Mesenchymal stem cell (in vitro differentiated cells and primary cell): ENCODE measurements around the gene KCNA2.

Experiments used
- DNase-seq: peaks from one replicate; pipeline ENCODE4 v3.0.0-alpha.2; 2013
- H2AFZ ChIP-seq: one replicate; pipeline ENCODE4 v1.6.1; 2013; ENCODE audit warnings: low read depth, mild to moderate bottlenecking, control low read depth, inconsistent platforms, low read length, moderate library complexity
- H2AK5ac ChIP-seq: 2 replicates; pipeline ENCODE4 v1.6.1; 2013; ENCODE audit warnings: low read length, moderate library complexity, mild to moderate bottlenecking, inconsistent platforms; ENCODE audit not compliant: severe bottlenecking
- H2BK120ac ChIP-seq: one replicate; pipeline ENCODE4 v1.6.1; 2013; ENCODE audit warnings: low read depth, mild to moderate bottlenecking, inconsistent platforms, low read length, moderate library complexity
- H2BK12ac ChIP-seq, 2 experiments: one replicate each; pipeline ENCODE4 v1.6.1; 2013; ENCODE audit warnings: inconsistent platforms in 2 of 2, low read length in 2 of 2, mild to moderate bottlenecking in 2 of 2, moderate library complexity in 2 of 2, control low read depth in 1 of 2
- H2BK15ac ChIP-seq: one replicate; pipeline ENCODE4 v1.6.1; 2013; ENCODE audit warnings: mild to moderate bottlenecking, low read depth, inconsistent platforms; ENCODE audit not compliant: poor library complexity, severe bottlenecking
- H2BK5ac ChIP-seq: 2 replicates; pipeline ENCODE4 v1.6.1; 2013; ENCODE audit warnings: low read depth, mild to moderate bottlenecking, low read length, control low read depth, inconsistent platforms; ENCODE audit not compliant: poor library complexity, severe bottlenecking
- H3K14ac ChIP-seq, 2 experiments: one replicate each; pipeline ENCODE4 v1.6.1; 2013; ENCODE audit warnings: inconsistent platforms in 2 of 2, low read length in 2 of 2, control low read depth in 1 of 2, mild to moderate bottlenecking in 1 of 2, moderate library complexity in 1 of 2
- H3K18ac ChIP-seq, 2 experiments: one replicate each; pipeline ENCODE4 v1.6.1; 2013; ENCODE audit warnings: inconsistent platforms in 2 of 2, low read length in 2 of 2, control low read depth in 1 of 2, low read depth in 1 of 2, mild to moderate bottlenecking in 1 of 2
- H3K23ac ChIP-seq, 2 experiments: one replicate each; pipeline ENCODE4 v1.6.1; 2013; ENCODE audit warnings: inconsistent platforms in 2 of 2, low read length in 2 of 2, mild to moderate bottlenecking in 2 of 2, moderate library complexity in 2 of 2, control low read depth in 1 of 2
- H3K27ac ChIP-seq: 2 replicates; pipeline ENCODE4 v1.5.1; 2013; ENCODE audit warnings: mild to moderate bottlenecking, moderate library complexity, low read length, control low read depth, inconsistent platforms; ENCODE audit not compliant: poor library complexity, severe bottlenecking
- H3K27me3 ChIP-seq, 2 experiments: 2 replicates each; pipeline versions ENCODE4 v1.6.1 to v1.7.0; 2013; ENCODE audit warnings: low read length in 2 of 2, mild to moderate bottlenecking in 2 of 2, moderate library complexity in 2 of 2, control low read depth in 1 of 2, inconsistent platforms in 1 of 2; ENCODE audit not compliant: control insufficient read depth in 1 of 2, insufficient read depth in 1 of 2
- H3K36me3 ChIP-seq, 2 experiments: 2 replicates each; pipeline versions ENCODE4 v1.6.1 to v1.7.0; 2013; ENCODE audit warnings: low read length in 2 of 2, control low read depth in 1 of 2, inconsistent platforms in 1 of 2, low read depth in 1 of 2, mild to moderate bottlenecking in 1 of 2; ENCODE audit not compliant: insufficient read depth in 2 of 2, control insufficient read depth in 1 of 2
- H3K4ac ChIP-seq, 2 experiments: one replicate each; pipeline ENCODE4 v1.6.1; 2013; ENCODE audit warnings: inconsistent platforms in 2 of 2, low read length in 2 of 2, mild to moderate bottlenecking in 2 of 2, moderate library complexity in 2 of 2, control low read depth in 1 of 2, low read depth in 1 of 2
- H3K4me1 ChIP-seq: 2 replicates; pipeline ENCODE4 v1.6.1; 2013; ENCODE audit warnings: low read depth, low read length, control low read depth; ENCODE audit not compliant: control insufficient read depth, insufficient read depth
- H3K4me2 ChIP-seq: 2 replicates; pipeline ENCODE4 v1.6.1; 2013; ENCODE audit warnings: low read length, mild to moderate bottlenecking, inconsistent platforms; ENCODE audit not compliant: poor library complexity, severe bottlenecking
- H3K4me3 ChIP-seq, 2 experiments: 2 replicates each; pipeline versions ENCODE4 v1.5.1 to v1.7.0; 2013; ENCODE audit warnings: low read length in 2 of 2, mild to moderate bottlenecking in 2 of 2, control low read depth in 1 of 2, low read depth in 1 of 2; ENCODE audit not compliant: insufficient read depth in 1 of 2
- H3K79me1 ChIP-seq: replicated peaks from 2 replicates; pipeline ENCODE4 v1.6.1; 2013; ENCODE audit warnings: mild to moderate bottlenecking, control low read depth, low read length, inconsistent platforms; ENCODE audit not compliant: poor library complexity, severe bottlenecking
- H3K9ac ChIP-seq: 2 replicates; pipeline ENCODE4 v1.7.0; 2013; ENCODE audit warnings: mild to moderate bottlenecking, low read length, moderate library complexity
- H3K9me3 ChIP-seq: 2 replicates; pipeline ENCODE4 v1.7.0; 2013; ENCODE audit warnings: mild to moderate bottlenecking, low read length; ENCODE audit not compliant: control insufficient read depth
- H4K8ac ChIP-seq: one replicate; pipeline ENCODE4 v1.6.1; 2013; ENCODE audit warnings: inconsistent platforms, mild to moderate bottlenecking, low read length, moderate library complexity
- H4K91ac ChIP-seq: one replicate; pipeline ENCODE4 v1.6.1; 2013; ENCODE audit warnings: mild to moderate bottlenecking, low read length, inconsistent platforms
- WGBS: methylation state at CpG from one replicate; pipeline ENCODE4 v1.1.7; 2013; ENCODE audit warnings: mixed read lengths; 5-methylcytosine and 5-hydroxymethylcytosine counted together

Gene KCNA2

GRCh38 chr1:110580244-110580643 is 25.9 kb downstream of the KCNA2 start:
- Histone ChIP-seq H2AFZ (no peak overlapping the region), H3K23ac (no peak overlapping the region), H2BK5ac (no peak overlapping the region), H3K4me1 (no peaks in the 10 kb centered on the region), H3K4me3 (no peak overlapping the region), H2BK15ac (no peak overlapping the region), H4K91ac (no peak overlapping the region), H3K18ac (no peak overlapping the region), H2BK120ac (no peak overlapping the region), H3K27ac (no peak overlapping the region), H3K27me3 (peaks cover 0 to 26% of the 10 kb centered on the region in 2 experiments), H3K9me3 (no peaks in the 10 kb centered on the region), H3K4ac (no peak overlapping the region), H3K14ac (no peak overlapping the region), H3K79me1 (no peaks in the 10 kb centered on the region), H3K9ac (no peak overlapping the region), H3K36me3 (no peaks in the 10 kb centered on the region), H2AK5ac (no peak overlapping the region), H3K4me2 (no peak overlapping the region), H4K8ac (no peak overlapping the region), H2BK12ac (no peak overlapping the region)
- 42% methylated on average over 1 of the region's 1 CpG for WGBS
- no peak for DNase-seq

- Histone ChIP-seq H3K4me1 (no peaks in the 10 kb centered on the region), H3K27me3 (peaks cover 0 to 32% of the 10 kb centered on the region in 2 experiments), H3K9ac (no peak overlapping the region), H2AK5ac (no peak overlapping the region), H3K4me2 (no peak overlapping the region), H2BK15ac (no peak overlapping the region), H2BK5ac (no peak overlapping the region), H3K79me1 (no peaks in the 10 kb centered on the region), H3K27ac (no peak overlapping the region), H2BK120ac (no peak overlapping the region), H3K14ac (no peak overlapping the region), H4K8ac (no peak overlapping the region), H2AFZ (no peak overlapping the region), H4K91ac (no peak overlapping the region), H3K36me3 (no peaks in the 10 kb centered on the region), H3K9me3 (no peaks in the 10 kb centered on the region), H3K18ac (no peak overlapping the region), H3K4ac (no peak overlapping the region), H2BK12ac (no peak overlapping the region), H3K4me3 (no peak overlapping the region), H3K23ac (no peak overlapping the region)
- no peak for DNase-seq
- WGBS = 62% methylated on average over 3 of the region's 3 CpGs
Measured at GRCh38 chr1:110579460-110579859, 26.7 kb downstream of the KCNA2 start.

- Histone ChIP-seq H2BK15ac (no peak overlapping the region), H2BK12ac (no peak overlapping the region), H4K91ac (no peak overlapping the region), H3K18ac (no peak overlapping the region), H2AK5ac (no peak overlapping the region), H2BK5ac (no peak overlapping the region), H3K9me3 (no peaks in the 10 kb centered on the region), H3K27ac (no peak overlapping the region), H3K79me1 (no peaks in the 10 kb centered on the region), H3K4me3 (no peak overlapping the region), H3K4me2 (no peak overlapping the region), H3K36me3 (no peaks in the 10 kb centered on the region), H3K4me1 (no peaks in the 10 kb centered on the region), H3K4ac (no peak overlapping the region), H2AFZ (no peak overlapping the region), H3K9ac (no peak overlapping the region), H3K27me3 (peaks cover 0 to 38% of the 10 kb centered on the region in 2 experiments), H3K23ac (no peak overlapping the region), H2BK120ac (no peak overlapping the region), H3K14ac (no peak overlapping the region), H4K8ac (no peak overlapping the region)
- no peak for DNase-seq
Measured at GRCh38 chr1:110576441-110576840, 29.7 kb downstream of the KCNA2 start.

- H2AFZ ChIP-seq = no peak overlapping the region
- H3K4me1 ChIP-seq = no peaks in the 10 kb centered on the region
- H3K79me1 ChIP-seq = no peaks in the 10 kb centered on the region
- no peak overlapping the region for H3K23ac ChIP-seq
- no peak overlapping the region for H2BK12ac ChIP-seq
- no peak overlapping the region for H3K4me3 ChIP-seq
- no peak overlapping the region for H3K9ac ChIP-seq
- no peak overlapping the region for H3K4me2 ChIP-seq
- peaks cover 0 to 49% of the 10 kb centered on the region in 2 experiments for H3K27me3 ChIP-seq
- H3K14ac ChIP-seq = no peak overlapping the region
- H4K91ac ChIP-seq = no peak overlapping the region
- no peak overlapping the region for H3K18ac ChIP-seq
- no peak overlapping the region for H4K8ac ChIP-seq
- no peak for DNase-seq
- no peaks in the 10 kb centered on the region for H3K9me3 ChIP-seq
- H3K4ac ChIP-seq = no peak overlapping the region
- no peak overlapping the region for H2BK5ac ChIP-seq
- H2AK5ac ChIP-seq = no peak overlapping the region
- no peaks in the 10 kb centered on the region for H3K36me3 ChIP-seq
- H2BK120ac ChIP-seq = no peak overlapping the region
- no CpG with 5 or more reads among the region's 1 CpG for WGBS
- no peak overlapping the region for H3K27ac ChIP-seq
- no peak overlapping the region for H2BK15ac ChIP-seq
Measured at GRCh38 chr1:110573314-110573713, 32.8 kb downstream of the KCNA2 start.
